GM19240 (cell line): Measurements from ENCODE around the gene PLPPR1.

Experiments
- DNase-seq: peaks from one replicate; pipeline ENCODE4 v3.0.0; 2011; ENCODE audit warnings: low spot score; ENCODE audit not compliant: insufficient read length

Gene PLPPR1

DNA sequence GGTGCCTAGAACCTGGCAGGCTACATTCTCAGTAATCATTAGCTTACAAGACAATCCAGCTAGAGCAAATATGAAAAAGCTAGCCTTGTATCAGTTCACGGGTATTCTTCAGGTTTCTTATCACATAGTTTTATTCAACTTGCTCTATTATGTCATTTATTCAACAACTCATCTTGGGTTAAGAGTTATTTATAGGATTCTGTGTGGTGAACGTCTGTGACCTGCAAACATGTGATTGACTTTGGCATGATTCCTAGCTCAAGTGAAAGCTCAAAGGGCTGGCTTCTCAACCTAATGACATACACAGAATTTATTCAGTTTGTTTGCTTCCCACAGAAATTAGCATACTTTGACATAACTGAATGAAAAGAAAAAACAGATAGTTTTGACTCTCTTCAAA, 173.1 kb downstream of the PLPPR1 start:
- no peak for DNase-seq

DNA sequence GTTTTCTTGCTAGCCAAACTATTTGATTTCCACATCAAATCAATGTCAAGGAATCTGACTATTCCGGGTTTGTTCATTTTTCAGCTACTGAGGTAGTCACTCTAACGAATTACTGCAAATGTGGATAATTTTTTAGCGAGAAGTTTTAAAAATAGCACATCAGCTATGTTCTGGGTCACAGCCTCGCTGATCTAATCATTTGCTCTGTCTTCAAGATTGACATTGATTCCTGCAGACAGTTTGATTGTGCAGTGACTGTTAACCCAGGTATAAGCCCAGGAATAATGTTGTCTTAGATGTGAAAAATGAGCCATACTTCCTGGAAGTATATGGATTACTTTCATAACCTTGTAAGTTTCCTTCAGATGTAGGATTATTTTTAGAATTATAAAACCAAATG, 181.1 kb downstream of the PLPPR1 start:
- no peak for DNase-seq

DNA sequence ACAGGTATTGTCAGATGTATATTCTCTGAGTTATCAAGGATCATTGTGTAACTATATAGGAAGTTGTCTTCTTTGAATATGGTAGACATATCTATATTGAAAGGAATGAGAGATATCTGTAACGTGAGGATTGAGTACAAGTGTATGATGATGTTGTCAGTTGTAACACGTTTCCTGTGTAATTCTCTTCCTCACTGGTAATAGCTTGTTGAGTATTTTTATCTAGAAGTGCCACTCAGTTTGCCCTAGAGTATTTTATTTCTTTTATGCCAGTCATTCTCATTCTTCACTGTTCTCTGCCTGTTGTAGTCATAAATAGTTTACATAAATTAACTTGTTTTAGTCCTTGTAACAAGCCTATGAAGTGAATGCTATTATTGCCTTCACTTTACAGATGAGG, 184.1 kb downstream of the PLPPR1 start:
- no peak for DNase-seq

DNA sequence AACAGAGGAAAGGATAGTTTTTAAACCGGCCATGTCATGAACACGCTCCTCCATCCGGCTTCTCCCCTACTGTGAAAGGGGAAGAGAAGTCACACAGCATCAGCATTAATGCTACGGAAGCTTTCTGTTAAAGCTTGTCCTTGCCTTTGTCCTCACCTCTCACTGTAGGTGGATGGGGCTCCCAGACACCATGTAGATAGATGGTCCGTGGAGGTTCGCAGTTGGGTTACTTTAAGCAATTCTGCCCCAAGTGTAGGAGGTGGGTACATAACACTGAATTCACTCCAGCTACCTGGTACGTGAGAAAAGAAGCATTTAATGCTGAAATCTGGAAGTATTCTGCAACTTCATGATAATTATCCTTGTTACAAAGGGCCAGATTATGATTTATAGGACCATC, 190.5 kb downstream of the PLPPR1 start:
- no peak for DNase-seq

DNA sequence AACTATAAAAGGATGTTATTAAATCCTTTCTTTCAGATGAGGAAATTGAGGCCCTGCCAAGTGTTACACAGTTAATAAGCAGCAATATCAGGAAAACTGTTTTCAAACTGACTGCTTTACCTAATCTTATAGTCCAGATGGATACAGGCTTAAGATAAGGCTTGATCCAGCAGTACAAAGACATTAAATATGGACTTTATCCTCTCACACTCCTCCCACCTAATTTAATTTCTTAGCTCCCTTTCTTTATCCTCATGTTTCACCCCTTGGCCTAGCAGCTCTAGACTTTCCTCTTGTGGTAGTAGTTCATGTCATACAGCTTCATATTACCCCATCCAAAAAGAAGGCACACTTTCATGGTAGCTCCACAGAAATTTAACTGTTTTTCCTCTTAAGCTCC, 191.8 kb downstream of the PLPPR1 start:
- DNase-seq: no peak

DNA sequence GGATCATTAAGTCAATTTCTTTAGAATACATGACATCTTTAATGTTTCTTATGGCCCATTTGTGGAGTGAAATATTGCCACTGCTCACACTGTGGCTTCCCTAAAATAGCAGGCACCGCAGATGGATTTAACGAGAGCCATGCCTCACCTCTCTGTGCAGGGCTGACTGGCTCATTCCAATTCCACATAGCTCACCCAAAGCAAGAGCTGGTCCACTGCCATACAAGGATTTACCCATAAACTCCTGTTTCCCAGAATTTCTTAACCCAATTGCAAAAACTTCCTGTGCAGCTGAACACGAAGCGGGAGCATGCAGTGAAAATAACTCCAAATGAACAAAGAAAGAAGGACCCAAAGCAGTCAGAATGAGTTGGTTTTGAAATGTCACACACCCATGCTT, 196.7 kb downstream of the PLPPR1 start:
- no peak for DNase-seq

DNA sequence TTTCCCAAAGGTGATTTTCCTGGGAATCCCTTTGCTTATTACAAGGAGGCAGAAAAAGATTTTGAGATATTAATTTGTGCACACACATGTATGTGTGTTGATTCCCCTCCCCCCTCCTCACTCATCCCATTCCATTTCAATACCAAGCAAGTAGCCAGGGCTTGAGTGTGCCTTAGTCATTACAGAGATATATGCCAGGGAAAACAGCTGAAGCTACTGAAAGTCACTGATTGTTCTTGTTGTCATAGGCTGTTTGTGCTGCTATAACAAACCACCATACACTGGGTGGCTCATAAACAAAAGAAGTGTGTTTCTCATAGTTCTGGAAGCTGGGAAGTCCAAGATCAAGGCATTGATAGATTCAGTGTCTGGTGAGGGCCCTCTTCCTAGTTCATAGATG, 197.6 kb downstream of the PLPPR1 start:
- DNase-seq: no peak

DNA sequence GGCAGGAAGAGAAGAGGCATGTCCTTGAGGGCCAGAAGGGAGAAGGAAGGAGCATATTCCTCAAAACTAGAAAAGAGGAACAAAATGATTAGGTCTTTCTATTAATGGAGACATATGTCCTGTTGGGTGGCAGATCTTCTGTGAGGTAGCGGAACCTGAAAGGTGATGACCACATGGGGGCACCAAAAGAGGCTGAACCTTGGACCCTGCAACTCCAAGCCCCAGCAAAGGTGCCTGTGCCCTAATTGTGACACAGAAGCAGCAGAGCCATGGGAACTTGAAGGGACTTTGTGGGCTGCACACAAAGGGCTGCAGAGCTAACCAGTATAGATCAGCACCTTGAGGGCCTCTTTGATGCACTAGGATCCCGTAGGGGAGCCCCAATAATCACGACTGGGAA, 198.3 kb downstream of the PLPPR1 start:
- DNase-seq: no peak

DNA sequence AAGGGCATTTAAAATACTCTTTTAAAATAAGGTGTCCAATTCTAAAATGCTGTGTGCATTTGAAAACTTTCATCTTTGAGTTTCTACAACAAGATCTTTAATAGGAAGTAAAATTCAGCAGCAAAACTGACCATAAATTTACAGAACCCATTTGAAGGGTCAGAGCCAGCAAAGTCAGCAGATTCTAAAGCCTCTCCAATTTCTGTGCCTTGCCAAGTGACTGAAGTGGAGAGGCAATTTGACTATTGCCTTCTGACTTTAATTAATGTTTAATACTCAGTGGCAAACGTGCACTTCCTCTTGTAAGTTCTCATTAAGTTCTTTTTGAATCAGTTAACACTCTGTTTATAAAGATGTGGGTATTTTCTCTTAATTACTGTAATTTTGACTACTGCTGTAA, 201.1 kb downstream of the PLPPR1 start:
- DNase-seq: no peak

DNA sequence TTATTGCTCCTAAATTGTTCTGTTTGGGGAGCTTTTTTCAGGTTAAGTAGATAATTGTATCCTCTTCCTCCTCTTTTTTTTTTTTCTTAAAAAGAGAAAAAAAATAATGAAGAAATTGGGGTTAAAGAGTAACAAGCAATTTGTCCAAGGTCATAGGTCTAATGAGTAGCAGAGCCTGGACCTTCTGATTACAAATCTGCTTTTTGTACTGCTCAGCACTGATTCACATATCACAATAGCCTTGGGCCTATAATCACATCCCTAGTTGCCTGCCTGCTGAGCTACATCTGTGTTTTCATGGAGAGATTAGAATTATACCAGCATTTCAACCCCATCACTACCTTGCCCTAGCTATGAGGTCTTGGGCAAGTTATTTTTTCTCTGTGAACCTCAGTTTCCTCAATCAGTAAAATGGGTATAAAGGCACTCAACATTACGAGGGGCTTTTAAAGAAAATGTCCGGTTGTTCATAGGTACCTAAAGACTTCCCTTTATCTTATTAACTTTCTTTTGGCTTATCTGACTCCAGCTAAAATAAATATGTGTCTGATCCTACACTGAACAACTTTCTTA, 204.0 kb downstream of the PLPPR1 start:
- no peak for DNase-seq

DNA sequence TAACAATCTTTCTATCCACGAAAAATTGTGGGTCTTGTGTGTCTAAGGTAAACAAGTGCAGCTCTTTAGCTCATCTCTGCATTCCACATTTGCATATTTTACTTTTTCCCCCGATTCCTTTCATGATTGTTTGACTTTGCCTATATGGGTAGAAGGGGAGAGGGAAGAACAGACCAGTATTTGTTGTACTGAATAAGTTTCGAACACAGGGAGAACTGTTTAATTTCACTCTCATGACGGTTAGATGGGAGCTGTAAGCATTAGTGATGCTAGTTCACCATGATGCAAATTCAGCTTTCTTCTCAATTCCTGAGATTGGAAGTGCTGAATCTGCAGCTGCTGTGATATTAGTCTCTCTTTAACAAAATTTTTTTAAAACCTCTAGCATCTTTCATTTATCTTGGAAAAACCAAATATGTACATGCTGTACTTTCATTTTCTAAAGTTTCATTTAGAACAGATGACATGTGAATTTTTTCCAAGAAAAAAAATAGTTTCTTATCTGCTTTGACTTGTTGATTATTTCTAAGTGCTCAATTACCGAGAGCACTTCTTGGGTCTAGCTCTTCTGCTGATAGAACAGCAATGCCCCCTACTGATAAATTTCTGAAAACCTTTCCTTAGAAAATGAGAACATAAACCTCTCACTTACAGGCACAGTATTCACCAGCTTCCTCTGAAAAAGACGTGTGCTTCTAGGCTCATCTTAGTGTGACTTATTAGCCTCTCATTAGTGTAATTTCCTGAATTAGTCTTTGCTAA, 206.8 kb downstream of the PLPPR1 start:
- no peak for DNase-seq

DNA sequence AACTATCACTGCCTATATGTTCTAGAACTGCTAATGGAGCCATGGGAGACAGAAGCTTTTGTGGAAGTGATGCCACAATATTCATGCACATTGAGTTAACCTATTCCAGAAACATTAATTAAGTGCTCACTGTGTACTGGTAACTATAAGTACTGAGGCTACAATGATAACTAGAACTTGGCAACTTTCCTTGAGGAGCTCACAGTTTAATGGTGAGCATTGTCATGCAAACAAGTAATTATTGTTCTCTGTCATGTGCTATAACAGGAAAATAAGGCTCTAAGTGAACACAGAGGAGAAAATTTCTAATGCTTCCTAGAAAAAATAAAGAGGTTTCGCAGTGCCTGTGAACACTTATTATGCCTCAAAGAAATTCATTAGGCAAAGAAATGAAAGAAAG, 214.1 kb downstream of the PLPPR1 start:
- no peak for DNase-seq

DNA sequence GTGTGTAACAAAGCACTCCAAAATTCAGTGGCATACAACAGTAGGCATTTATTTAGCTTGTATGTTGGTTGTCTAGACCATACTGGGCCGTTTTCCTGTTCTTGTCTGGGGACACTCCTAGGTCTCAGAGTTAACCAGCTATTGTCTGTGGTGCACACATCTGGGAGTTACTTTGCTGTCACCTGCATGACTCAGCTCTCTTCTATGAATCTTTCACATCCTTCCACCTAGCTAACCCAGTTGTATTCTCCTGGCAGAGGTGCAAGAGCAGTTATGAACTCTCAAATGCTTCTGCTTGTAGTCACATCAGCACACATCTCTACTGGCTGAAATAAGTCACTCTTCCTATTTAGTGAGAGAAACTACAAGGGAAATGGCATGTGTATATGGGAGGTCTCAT, 218.2 kb downstream of the PLPPR1 start:
- DNase-seq: no peak

DNA sequence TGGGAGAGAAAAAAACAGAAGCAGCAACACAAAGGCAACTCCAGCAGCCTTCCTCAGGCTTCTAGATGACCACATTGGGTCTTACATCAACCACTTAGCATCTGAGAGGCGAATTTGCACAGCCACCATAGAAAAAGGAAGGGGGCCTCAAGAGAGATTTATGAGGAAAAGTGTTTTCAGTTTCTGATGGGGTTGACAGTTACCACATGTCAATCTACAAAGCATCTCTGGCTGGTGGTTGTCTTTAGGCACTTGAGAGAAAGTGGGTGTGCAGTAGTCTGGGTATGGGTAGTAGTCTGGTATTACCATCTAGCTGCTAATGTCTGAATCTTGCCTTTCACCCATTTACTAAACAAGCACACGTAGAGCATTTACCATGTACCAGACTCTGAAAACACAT, 218.8 kb downstream of the PLPPR1 start:
- DNase-seq: no peak

DNA sequence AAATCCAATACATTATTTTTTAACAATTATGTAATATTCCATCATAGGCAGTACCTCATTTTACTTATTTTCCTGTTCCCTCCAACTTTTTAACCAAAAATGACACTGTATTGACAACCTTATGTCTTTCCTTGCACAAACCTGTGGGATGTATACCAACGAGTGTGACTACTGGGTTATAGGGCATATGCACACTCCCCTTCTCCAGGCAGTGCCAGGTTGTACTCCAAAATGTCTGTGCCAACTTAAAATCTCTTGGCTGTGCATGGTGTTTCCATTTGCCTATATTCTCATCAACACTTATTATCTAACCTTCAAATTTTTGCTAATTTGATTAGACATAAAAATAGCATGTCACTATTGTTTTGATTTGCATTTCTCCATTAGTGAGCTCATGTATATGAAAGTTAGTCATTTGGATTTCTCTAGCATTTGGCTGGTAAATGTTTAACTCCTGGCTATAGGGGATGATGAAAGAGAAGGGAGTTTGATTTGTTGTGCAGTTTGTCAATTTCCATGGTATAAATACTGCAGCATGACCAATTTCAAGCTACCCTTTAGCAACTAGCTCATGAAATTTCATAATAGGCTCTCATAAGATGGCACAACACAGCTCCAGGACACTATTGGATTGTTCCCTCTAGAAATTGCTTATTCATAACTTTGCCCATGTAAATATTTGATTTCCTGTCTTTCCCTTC, 226.4 kb downstream of the PLPPR1 start:
- DNase-seq: no peak

DNA sequence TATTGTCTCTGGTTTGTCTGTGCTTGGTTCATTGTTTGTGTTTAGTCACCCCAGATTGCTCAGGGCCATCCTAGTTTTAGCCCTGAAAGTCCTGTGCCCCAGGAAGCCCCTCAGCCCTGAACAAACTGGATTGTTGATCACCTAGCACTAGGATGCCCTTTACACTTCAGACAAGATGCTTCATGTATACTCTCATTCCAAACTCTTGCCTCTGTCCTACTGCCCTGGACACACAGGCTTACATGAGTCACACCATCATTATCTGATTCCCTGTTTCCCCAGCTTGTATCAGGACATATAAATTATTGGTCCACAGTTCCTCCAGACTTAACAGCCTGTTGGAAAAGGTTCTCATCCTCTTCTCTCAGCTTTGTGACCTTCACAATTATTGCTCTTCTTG, 236.2 kb downstream of the PLPPR1 start:
- DNase-seq: no peak

DNA sequence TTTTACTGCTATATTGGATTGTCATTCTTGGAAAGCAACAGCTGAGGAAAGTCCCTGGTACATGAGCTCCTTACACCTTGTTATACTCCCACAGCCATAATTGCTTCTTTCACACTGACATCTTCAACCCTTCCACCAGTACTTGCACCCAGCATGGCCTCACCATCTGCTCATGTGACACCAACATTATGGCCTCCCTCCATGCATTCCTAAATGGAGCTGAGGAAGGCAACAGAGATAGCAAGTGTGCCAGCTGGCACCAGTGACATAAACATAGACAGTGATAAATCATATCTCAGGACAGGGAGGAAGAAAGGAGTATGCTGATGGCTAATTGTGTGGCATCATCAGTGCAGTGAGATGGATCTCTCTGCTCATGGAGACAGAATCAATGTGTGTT, 236.7 kb downstream of the PLPPR1 start:
- no peak for DNase-seq

DNA sequence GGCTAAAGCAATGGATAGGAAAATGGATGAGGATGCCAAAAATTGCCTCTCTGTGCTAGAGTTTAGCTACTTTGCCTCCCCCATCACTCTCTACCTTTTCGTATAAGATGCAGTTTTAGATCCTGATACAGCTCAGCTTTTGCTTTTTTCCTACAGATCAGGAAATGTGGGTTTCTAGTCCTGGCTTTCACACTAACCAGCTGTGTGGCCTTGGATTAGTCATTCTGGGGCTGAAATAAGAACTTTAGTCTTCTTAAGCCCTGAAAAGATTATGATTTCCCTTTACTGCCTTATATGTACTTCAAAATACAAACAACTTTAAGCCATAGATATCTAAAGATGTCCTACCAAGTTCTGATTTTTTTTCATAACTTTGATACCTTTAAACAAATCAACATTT, 239.9 kb downstream of the PLPPR1 start:
- DNase-seq: no peak

DNA sequence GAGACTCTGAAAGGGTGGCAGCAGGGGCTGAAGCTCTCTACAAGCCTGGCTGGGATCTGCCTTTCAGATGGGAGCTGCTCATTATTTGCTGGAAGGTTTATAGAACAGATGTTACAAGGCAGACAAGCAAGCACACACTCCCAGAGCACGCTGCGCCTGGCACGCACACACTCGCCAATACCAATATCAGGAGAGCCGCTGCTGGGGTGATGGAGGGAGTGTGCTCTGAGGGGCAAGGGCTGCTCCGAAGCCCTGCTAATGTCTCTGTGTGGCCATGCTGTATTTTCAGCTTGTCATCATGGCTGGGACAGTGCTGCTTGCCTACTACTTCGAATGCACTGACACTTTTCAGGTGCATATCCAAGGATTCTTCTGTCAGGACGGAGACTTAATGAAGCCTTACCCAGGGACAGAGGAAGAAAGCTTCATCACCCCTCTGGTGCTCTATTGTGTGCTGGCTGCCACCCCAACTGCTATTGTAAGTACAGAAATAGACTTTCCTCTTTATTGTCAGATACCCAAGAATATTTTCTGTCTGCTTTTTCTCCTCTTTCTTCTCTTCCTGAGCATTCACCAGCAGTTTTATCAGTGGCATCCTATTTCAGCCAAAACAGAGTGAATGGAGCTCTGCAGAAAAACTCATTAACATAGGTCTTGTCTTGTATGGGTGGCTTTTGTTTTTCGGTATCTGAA, 241.2 kb downstream of the PLPPR1 start:
- no peak for DNase-seq

DNA sequence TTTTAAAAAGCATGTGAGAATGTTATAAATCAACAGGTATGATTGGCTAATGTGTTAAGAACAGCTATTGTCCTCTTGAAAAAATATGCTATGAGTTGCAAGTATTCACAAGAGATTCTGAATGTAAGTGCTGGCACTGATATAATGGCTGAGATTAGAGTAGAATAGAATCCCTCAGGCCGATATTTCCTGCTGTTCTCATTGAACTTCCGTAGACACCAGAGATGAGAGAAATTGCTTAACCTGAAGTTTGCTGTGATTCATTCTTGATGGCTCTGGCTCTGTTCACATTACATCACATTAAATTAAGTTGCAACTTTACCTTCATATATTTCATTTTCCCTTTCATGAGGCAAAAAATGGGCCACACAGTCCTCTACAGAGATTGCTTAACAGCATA, 241.8 kb downstream of the PLPPR1 start:
- no peak for DNase-seq

DNA sequence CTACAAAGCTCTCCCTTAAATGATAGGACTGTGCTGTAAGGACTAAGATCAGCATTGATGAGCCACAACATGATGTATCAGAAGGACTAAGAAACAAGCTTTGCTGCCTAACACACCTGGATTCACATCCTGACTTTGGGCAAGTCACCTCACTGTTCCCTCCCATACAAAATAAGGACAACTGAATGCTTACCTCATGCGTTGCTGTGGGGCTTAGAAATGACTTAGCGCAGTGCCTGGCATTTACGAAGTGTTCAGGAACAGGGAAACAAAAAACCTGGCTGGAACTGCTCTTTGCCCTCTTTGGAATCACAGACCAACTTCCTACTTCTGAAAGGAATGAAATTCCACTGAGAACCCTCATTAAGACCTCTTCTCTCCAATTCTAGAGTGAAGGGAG, 242.6 kb downstream of the PLPPR1 start:
- DNase-seq: no peak
